Astrocyte (in vitro differentiated cells and primary cell): Measurements from ENCODE around the gene CYBA. TPM values are rescaled to one million over a fixed set of nuclear protein-coding genes. Genes with fewer than 3 reads are reported as not detected.

Experiments used
- DNase-seq: peaks from one replicate; pipeline ENCODE4 v3.0.0-alpha.2; 2010; ENCODE audit warnings: low read depth
- FAIRE-seq: peaks from 2 replicates; lab custom pipeline; 2011; peaks lifted over from hg19 to GRCh38; lab: Jason Lieb, UNC
- H2AFZ ChIP-seq: 2 replicates; pipeline ENCODE4 v1.6.0; 2012; ENCODE audit warnings: low read depth, low read length, inconsistent platforms
- H3K27ac ChIP-seq: 2 replicates; pipeline ENCODE4 v1.5.1; 2011; ENCODE audit warnings: low read depth, low read length, inconsistent platforms
- H3K27me3 ChIP-seq: 2 replicates; pipeline ENCODE4 v1.6.0; 2011; ENCODE audit warnings: low read length, inconsistent platforms; ENCODE audit not compliant: insufficient read depth
- H3K36me3 ChIP-seq: 2 replicates; pipeline ENCODE4 v1.5.1; 2011; ENCODE audit warnings: low read length, inconsistent platforms; ENCODE audit not compliant: insufficient read depth
- H3K4me1 ChIP-seq: 2 replicates; pipeline ENCODE4 v1.5.1; 2011; ENCODE audit warnings: low read length, inconsistent platforms; ENCODE audit not compliant: insufficient read depth
- H3K4me2 ChIP-seq: 2 replicates; pipeline ENCODE4 v1.6.0; 2012; ENCODE audit warnings: low read length, inconsistent platforms
- H3K4me3 ChIP-seq: 2 replicates; pipeline ENCODE4 v1.5.1; 2011; ENCODE audit warnings: low read depth, mild to moderate bottlenecking, low read length, inconsistent platforms; ENCODE audit not compliant: insufficient read depth
- H3K79me2 ChIP-seq: 2 replicates; pipeline ENCODE4 v1.6.0; 2012; ENCODE audit warnings: mild to moderate bottlenecking, low read length, inconsistent platforms; ENCODE audit not compliant: insufficient read depth
- H3K9ac ChIP-seq: 2 replicates; pipeline ENCODE4 v1.6.0; 2012; ENCODE audit warnings: mild to moderate bottlenecking, low read length, inconsistent platforms
- H3K9me3 ChIP-seq: 2 replicates; pipeline ENCODE4 v1.5.1; 2012; ENCODE audit warnings: low read depth, mild to moderate bottlenecking, low read length, inconsistent platforms; ENCODE audit not compliant: insufficient read depth
- H4K20me1 ChIP-seq: 2 replicates; pipeline ENCODE4 v1.6.0; 2012; ENCODE audit warnings: low read length, inconsistent platforms; ENCODE audit not compliant: insufficient read depth
- H3K27ac Mint-ChIP-seq: one replicate; pipeline ENCODE4 v1.8.0; 2021; ENCODE audit warnings: mild to moderate bottlenecking, mixed read lengths; ENCODE audit not compliant: unreplicated experiment
- H3K27me3 Mint-ChIP-seq: one replicate; pipeline ENCODE4 v1.8.0; 2021; ENCODE audit warnings: low read depth, mixed read lengths; ENCODE audit not compliant: unreplicated experiment
- H3K36me3 Mint-ChIP-seq: one replicate; pipeline ENCODE4 v1.8.0; 2021; ENCODE audit warnings: low read depth, mixed read lengths; ENCODE audit not compliant: unreplicated experiment
- H3K4me1 Mint-ChIP-seq: one replicate; pipeline ENCODE4 v1.8.0; 2021; ENCODE audit warnings: low read depth, mixed read lengths; ENCODE audit not compliant: unreplicated experiment
- H3K4me3 Mint-ChIP-seq: one replicate; pipeline ENCODE4 v1.8.0; 2021; ENCODE audit warnings: mild to moderate bottlenecking, moderate library complexity, mixed read lengths; ENCODE audit not compliant: unreplicated experiment
- H3K9me3 Mint-ChIP-seq: one replicate; pipeline ENCODE4 v1.8.0; 2021; ENCODE audit warnings: mild to moderate bottlenecking, mixed read lengths; ENCODE audit not compliant: unreplicated experiment
- CTCF ChIP-seq: IDR thresholded peaks from 2 replicates; pipeline ENCODE4 v1.5.1; 2011; ENCODE audit warnings: low read depth, mild to moderate bottlenecking, inconsistent platforms, low read length, moderate library complexity; ENCODE audit not compliant: insufficient read depth
- EZH2 ChIP-seq: IDR thresholded peaks from 2 replicates; pipeline ENCODE4 v1.6.1; 2012; ENCODE audit warnings: mild to moderate bottlenecking, low read length, inconsistent platforms; ENCODE audit not compliant: insufficient read depth
- total RNA-seq: library from RNA; stranded (reverse); gene quantifications from 2 replicates; pipeline ENCODE4 v1.2.1, GENCODE V29; 2021

The CYBA gene
- total RNA-seq, 1 donor from 2014 or later = 236 TPM

- no peak overlapping the region for H3K9ac ChIP-seq
- no peaks in the 10 kb centered on the region for H3K36me3 ChIP-seq
- no peaks in the 10 kb centered on the region for H3K36me3 Mint-ChIP-seq
- no peak overlapping the region for H3K27ac ChIP-seq
- no peak overlapping the region for H2AFZ ChIP-seq
- H3K4me3 Mint-ChIP-seq = no peak overlapping the region
- H4K20me1 ChIP-seq = no peaks in the 10 kb centered on the region
- H3K79me2 ChIP-seq = no peaks in the 10 kb centered on the region
- TF ChIP-seq CTCF (no peak), EZH2 (no peak)
- H3K4me2 ChIP-seq = no peak overlapping the region
- peaks cover 12% of the 10 kb centered on the region for H3K27me3 ChIP-seq
- H3K27ac Mint-ChIP-seq = no peak overlapping the region
- no peak for DNase-seq
- H3K9me3 Mint-ChIP-seq = no peaks in the 10 kb centered on the region
- H3K27me3 Mint-ChIP-seq = peaks cover 14% of the 10 kb centered on the region
- FAIRE-seq = no peak
- H3K4me1 ChIP-seq = peaks cover 3% of the 10 kb centered on the region
- no peaks in the 10 kb centered on the region for H3K4me1 Mint-ChIP-seq
- no peak overlapping the region for H3K4me3 ChIP-seq
- no peaks in the 10 kb centered on the region for H3K9me3 ChIP-seq
Observed at GRCh38 chr16:88680554-88681083, 29.8 kb upstream of the CYBA start.

- H4K20me1 ChIP-seq = no peaks in the 10 kb centered on the region
- H2AFZ ChIP-seq = no peak overlapping the region
- no peak overlapping the region for H3K4me3 ChIP-seq
- no peaks in the 10 kb centered on the region for H3K9me3 Mint-ChIP-seq
- H3K36me3 Mint-ChIP-seq = peaks cover 2% of the 10 kb centered on the region
- H3K36me3 ChIP-seq = no peaks in the 10 kb centered on the region
- no peaks in the 10 kb centered on the region for H3K79me2 ChIP-seq
- H3K9me3 ChIP-seq = no peaks in the 10 kb centered on the region
- no peak overlapping the region for H3K9ac ChIP-seq
- DNase-seq = no peak
- no peak overlapping the region for H3K27ac Mint-ChIP-seq
- peaks cover 5% of the 10 kb centered on the region for H3K27me3 ChIP-seq
- H3K27ac ChIP-seq = no peak overlapping the region
- H3K4me3 Mint-ChIP-seq = no peak overlapping the region
- no peak overlapping the region for H3K4me2 ChIP-seq
- TF ChIP-seq EZH2 = no peak
- no peak for TF ChIP-seq CTCF
- no peaks in the 10 kb centered on the region for H3K4me1 Mint-ChIP-seq
- no peak for FAIRE-seq
- no peaks in the 10 kb centered on the region for H3K4me1 ChIP-seq
- H3K27me3 Mint-ChIP-seq = no peaks in the 10 kb centered on the region
Observed at GRCh38 chr16:88678224-88678979, 27.5 kb upstream of the CYBA start.

- Histone ChIP-seq H3K4me3 (no peak overlapping the region), H3K36me3 (no peaks in the 10 kb centered on the region), H3K9me3 (no peaks in the 10 kb centered on the region), H3K4me2 (no peak overlapping the region), H3K27ac (no peak overlapping the region), H3K4me1 (no peaks in the 10 kb centered on the region), H4K20me1 (no peaks in the 10 kb centered on the region), H3K9ac (no peak overlapping the region), H2AFZ (no peak overlapping the region), H3K79me2 (no peaks in the 10 kb centered on the region), H3K27me3 (peaks cover 5% of the 10 kb centered on the region)
- no peak overlapping the region for H3K4me3 Mint-ChIP-seq
- H3K4me1 Mint-ChIP-seq = no peaks in the 10 kb centered on the region
- no peaks in the 10 kb centered on the region for H3K27me3 Mint-ChIP-seq
- no peak for TF ChIP-seq EZH2
- TF ChIP-seq CTCF = no peak
- peaks cover 2% of the 10 kb centered on the region for H3K36me3 Mint-ChIP-seq
- DNase-seq (no peak), FAIRE-seq (no peak)
- H3K27ac Mint-ChIP-seq = no peak overlapping the region
- no peaks in the 10 kb centered on the region for H3K9me3 Mint-ChIP-seq
Observed at GRCh38 chr16:88677721-88678120, 26.9 kb upstream of the CYBA start.
